ENCODE results near the gene ACTMAP. TPM values are rescaled to one million over a fixed set of nuclear protein-coding genes. Genes with fewer than 3 reads are reported as not detected.
A peak's percentile ranks its signal among the peaks of the same experiment; 100 is the strongest.

Gene ACTMAP
- total and polyA plus RNA-seq, 2 of the 13 experiments (the other 11 are each of a cell fraction or from before 2014, with no cell fraction given): 2.2 to 7.9 TPM

DNA sequence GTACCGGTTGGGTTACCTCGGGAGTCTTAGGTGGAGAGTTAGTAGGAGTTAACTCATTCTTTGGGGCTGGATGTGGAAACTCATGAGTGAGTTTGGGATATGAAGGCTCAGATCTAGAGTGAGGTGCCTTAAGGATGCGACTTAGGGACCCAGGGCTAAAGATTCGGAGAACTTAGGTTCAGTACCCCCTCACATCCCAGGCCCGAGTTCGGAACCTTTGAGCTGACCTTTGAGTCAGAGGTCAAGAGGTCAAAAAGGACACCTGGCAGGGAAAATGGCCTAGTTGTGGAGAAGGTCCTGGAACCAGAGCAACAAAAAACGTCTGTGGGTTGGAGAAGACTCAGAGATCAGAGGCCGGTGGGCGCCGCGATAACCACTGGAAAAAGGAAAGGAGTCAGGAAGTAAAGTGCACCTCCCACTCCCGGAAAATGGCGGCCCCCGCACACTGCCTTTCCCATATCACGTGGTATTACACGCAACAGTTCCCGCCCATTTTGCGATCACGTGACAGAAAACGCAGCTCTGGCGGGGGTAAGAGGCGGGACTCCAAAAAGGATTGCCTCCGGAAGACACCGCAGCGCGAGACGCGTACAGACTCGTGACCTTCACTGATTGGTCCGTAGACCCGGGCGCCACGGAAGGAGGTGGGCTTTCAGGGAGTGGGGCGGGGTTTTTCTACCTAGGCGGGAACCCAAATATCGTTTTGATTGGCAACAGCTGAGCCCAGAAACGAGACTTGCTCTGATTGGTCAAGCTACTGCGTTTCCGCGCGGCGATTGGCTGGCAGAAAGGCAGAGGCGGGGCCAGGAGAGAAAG, at the start of gene ACTMAP (continued):
- TF ChIP-seq ZNF747 (CRISPR knock-in tag; IDR thresholded peaks at IDR 0.05; ENCODE audit: borderline replicate concordance) (no peak), ZNF446 (CRISPR knock-in tag; IDR thresholded peaks at IDR 0.05) (no peak), ZNF20 (CRISPR knock-in tag; IDR thresholded peaks at IDR 0.05) (no peak), ZMYM2 (CRISPR knock-in tag; IDR thresholded peaks at IDR 0.05) (no peak; the same call in 1 of the 2 replicates), RBM39 (IDR thresholded peaks at IDR 0.05; ENCODE audit: low read depth, low read length, poor library complexity, severe bottlenecking) (no peak), KDM4B (CRISPR knock-in tag; IDR thresholded peaks at IDR 0.05) (no peak), MEF2D (CRISPR knock-in tag; IDR thresholded peaks at IDR 0.05) (peak; percentile 58; the same call in 1 of the 2 replicates), PHF20 (CRISPR knock-in tag; IDR thresholded peaks at IDR 0.05) (peak; percentile 92), KDM3A (CRISPR knock-in tag; IDR thresholded peaks at IDR 0.05; ENCODE audit: low read depth) (no peak), SP140L (CRISPR knock-in tag; IDR thresholded peaks at IDR 0.05; ENCODE audit: borderline replicate concordance) (peak; percentile 70; the same call in 1 of the 2 replicates), ZNF878 (CRISPR knock-in tag; IDR thresholded peaks at IDR 0.05) (no peak)
- TF ChIP-seq, protein P1, sequence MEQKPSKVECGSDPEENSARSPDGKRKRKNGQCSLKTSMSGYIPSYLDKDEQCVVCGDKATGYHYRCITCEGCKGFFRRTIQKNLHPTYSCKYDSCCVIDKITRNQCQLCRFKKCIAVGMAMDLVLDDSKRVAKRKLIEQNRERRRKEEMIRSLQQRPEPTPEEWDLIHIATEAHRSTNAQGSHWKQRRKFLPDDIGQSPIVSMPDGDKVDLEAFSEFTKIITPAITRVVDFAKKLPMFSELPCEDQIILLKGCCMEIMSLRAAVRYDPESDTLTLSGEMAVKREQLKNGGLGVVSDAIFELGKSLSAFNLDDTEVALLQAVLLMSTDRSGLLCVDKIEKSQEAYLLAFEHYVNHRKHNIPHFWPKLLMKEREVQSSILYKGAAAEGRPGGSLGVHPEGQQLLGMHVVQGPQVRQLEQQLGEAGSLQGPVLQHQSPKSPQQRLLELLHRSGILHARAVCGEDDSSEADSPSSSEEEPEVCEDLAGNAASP (CRISPR knock-in tag; IDR thresholded peaks at IDR 0.05; ENCODE audit: borderline replicate concordance): no peak
- TF ChIP-seq, protein P2, sequence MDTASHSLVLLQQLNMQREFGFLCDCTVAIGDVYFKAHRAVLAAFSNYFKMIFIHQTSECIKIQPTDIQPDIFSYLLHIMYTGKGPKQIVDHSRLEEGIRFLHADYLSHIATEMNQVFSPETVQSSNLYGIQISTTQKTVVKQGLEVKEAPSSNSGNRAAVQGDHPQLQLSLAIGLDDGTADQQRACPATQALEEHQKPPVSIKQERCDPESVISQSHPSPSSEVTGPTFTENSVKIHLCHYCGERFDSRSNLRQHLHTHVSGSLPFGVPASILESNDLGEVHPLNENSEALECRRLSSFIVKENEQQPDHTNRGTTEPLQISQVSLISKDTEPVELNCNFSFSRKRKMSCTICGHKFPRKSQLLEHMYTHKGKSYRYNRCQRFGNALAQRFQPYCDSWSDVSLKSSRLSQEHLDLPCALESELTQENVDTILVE (CRISPR knock-in tag; IDR thresholded peaks at IDR 0.05): peak; percentile 31; the same call in 1 of the 2 replicates
- TF ChIP-seq, protein P3, sequence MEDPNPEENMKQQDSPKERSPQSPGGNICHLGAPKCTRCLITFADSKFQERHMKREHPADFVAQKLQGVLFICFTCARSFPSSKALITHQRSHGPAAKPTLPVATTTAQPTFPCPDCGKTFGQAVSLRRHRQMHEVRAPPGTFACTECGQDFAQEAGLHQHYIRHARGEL (CRISPR knock-in tag; IDR thresholded peaks at IDR 0.05): no peak
- TF ChIP-seq, protein P4, sequence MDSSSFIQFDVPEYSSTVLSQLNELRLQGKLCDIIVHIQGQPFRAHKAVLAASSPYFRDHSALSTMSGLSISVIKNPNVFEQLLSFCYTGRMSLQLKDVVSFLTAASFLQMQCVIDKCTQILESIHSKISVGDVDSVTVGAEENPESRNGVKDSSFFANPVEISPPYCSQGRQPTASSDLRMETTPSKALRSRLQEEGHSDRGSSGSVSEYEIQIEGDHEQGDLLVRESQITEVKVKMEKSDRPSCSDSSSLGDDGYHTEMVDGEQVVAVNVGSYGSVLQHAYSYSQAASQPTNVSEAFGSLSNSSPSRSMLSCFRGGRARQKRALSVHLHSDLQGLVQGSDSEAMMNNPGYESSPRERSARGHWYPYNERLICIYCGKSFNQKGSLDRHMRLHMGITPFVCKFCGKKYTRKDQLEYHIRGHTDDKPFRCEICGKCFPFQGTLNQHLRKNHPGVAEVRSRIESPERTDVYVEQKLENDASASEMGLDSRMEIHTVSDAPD (CRISPR knock-in tag; IDR thresholded peaks at IDR 0.05): no peak
- TF ChIP-seq, protein P5, sequence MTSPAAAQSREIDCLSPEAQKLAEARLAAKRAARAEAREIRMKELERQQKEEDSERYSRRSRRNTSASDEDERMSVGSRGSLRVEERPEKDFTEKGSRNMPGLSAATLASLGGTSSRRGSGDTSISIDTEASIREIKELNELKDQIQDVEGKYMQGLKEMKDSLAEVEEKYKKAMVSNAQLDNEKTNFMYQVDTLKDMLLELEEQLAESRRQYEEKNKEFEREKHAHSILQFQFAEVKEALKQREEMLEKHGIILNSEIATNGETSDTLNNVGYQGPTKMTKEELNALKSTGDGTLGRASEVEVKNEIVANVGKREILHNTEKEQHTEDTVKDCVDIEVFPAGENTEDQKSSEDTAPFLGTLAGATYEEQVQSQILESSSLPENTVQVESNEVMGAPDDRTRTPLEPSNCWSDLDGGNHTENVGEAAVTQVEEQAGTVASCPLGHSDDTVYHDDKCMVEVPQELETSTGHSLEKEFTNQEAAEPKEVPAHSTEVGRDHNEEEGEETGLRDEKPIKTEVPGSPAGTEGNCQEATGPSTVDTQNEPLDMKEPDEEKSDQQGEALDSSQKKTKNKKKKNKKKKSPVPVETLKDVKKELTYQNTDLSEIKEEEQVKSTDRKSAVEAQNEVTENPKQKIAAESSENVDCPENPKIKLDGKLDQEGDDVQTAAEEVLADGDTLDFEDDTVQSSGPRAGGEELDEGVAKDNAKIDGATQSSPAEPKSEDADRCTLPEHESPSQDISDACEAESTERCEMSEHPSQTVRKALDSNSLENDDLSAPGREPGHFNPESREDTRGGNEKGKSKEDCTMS (CRISPR knock-in tag; conservative IDR thresholded peaks at IDR 0.05): no peak
- TF ChIP-seq, protein P6, sequence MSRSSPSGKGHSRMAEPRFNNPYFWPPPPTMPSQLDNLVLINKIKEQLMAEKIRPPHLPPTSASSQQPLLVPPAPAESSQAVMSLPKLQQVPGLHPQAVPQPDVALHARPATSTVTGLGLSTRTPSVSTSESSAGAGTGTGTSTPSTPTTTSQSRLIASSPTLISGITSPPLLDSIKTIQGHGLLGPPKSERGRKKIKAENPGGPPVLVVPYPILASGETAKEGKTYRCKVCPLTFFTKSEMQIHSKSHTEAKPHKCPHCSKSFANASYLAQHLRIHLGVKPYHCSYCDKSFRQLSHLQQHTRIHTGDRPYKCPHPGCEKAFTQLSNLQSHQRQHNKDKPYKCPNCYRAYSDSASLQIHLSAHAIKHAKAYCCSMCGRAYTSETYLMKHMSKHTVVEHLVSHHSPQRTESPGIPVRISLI (CRISPR knock-in tag; IDR thresholded peaks at IDR 0.05; ENCODE audit: borderline replicate concordance): no peak
